EH (cell line): ENCODE data around the gene ALB.

Source experiments
- DNase-seq: peaks from one replicate; pipeline ENCODE4 v3.0.0-alpha.2; 2015; ENCODE audit warnings: low read depth

ALB gene

GRCh38 chr4:73409012-73409862 lies 5.2 kb downstream of the ALB start:
- DNase-seq = no peak

GRCh38 chr4:73409978-73410548 lies 6.0 kb downstream of the ALB start:
- no peak for DNase-seq

GRCh38 chr4:73410916-73411730 lies 7.0 kb downstream of the ALB start:
- DNase-seq = no peak

DNA sequence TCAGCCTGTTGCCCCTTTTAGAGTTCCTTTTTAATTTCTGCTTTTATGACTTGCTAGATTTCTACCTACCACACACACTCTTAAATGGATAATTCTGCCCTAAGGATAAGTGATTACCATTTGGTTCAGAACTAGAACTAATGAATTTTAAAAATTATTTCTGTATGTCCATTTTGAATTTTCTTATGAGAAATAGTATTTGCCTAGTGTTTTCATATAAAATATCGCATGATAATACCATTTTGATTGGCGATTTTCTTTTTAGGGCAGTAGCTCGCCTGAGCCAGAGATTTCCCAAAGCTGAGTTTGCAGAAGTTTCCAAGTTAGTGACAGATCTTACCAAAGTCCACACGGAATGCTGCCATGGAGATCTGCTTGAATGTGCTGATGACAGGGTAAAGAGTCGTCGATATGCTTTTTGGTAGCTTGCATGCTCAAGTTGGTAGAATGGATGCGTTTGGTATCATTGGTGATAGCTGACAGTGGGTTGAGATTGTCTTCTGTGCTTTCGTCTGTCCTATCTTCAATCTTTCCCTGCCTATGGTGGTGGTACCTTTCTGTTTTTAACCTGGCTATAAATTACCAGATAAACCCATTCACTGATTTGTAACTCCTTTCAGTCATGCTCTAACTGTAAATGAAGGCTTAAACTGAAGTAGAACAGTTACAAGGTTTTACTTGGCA lies 7.8 kb downstream of the ALB start:
- DNase-seq = no peak

DNA sequence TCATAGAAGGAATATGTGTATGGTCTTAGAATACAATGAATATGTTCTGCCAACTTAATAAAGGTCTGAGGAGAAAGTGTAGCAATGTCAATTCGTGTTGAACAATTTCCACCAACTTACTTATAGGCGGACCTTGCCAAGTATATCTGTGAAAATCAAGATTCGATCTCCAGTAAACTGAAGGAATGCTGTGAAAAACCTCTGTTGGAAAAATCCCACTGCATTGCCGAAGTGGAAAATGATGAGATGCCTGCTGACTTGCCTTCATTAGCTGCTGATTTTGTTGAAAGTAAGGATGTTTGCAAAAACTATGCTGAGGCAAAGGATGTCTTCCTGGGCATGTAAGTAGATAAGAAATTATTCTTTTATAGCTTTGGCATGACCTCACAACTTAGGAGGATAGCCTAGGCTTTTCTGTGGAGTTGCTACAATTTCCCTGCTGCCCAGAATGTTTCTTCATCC lies 9.2 kb downstream of the ALB start:
- DNase-seq = no peak

GRCh38 chr4:73414936-73415271 lies 10.8 kb downstream of the ALB start:
- DNase-seq = no peak

DNA sequence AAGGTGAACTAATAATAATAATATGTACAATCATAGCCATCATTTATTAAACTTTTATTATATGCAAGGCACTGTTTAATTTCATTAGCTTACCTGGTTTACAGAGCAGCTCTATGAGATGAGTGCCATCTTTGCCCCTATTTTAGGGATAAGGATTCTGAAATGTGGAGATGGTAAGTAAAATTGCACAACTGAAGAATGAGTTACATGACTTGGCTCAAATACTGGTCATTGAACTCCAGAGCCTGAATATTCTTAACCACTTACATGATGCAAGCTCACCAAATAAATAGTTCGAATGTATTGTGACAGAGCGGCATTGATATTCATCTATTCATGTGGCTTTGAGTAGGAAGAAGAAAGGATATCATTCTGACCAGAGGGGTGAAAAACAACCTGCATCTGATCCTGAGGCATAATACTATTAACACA lies 11.7 kb downstream of the ALB start:
- DNase-seq = no peak

- DNase-seq = no peak
Measured at GRCh38 chr4:73416423-73417087, 12.5 kb downstream of the ALB start.

- DNase-seq = no peak
Measured at GRCh38 chr4:73417342-73417741, 13.3 kb downstream of the ALB start.

DNA sequence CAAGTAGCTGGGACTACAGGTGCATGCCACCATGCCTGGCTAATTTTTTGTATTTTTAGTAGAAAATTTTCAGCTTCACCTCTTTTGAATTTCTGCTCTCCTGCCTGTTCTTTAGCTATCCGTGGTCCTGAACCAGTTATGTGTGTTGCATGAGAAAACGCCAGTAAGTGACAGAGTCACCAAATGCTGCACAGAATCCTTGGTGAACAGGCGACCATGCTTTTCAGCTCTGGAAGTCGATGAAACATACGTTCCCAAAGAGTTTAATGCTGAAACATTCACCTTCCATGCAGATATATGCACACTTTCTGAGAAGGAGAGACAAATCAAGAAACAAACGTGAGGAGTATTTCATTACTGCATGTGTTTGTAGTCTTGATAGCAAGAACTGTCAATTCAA lies 13.9 kb downstream of the ALB start:
- DNase-seq = peak; percentile 3

DNA sequence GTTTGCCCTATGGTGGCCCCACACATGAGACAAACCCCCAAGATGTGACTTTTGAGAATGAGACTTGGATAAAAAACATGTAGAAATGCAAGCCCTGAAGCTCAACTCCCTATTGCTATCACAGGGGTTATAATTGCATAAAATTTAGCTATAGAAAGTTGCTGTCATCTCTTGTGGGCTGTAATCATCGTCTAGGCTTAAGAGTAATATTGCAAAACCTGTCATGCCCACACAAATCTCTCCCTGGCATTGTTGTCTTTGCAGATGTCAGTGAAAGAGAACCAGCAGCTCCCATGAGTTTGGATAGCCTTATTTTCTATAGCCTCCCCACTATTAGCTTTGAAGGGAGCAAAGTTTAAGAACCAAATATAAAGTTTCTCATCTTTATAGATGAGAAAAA lies 14.6 kb downstream of the ALB start:
- DNase-seq = no peak

DNA sequence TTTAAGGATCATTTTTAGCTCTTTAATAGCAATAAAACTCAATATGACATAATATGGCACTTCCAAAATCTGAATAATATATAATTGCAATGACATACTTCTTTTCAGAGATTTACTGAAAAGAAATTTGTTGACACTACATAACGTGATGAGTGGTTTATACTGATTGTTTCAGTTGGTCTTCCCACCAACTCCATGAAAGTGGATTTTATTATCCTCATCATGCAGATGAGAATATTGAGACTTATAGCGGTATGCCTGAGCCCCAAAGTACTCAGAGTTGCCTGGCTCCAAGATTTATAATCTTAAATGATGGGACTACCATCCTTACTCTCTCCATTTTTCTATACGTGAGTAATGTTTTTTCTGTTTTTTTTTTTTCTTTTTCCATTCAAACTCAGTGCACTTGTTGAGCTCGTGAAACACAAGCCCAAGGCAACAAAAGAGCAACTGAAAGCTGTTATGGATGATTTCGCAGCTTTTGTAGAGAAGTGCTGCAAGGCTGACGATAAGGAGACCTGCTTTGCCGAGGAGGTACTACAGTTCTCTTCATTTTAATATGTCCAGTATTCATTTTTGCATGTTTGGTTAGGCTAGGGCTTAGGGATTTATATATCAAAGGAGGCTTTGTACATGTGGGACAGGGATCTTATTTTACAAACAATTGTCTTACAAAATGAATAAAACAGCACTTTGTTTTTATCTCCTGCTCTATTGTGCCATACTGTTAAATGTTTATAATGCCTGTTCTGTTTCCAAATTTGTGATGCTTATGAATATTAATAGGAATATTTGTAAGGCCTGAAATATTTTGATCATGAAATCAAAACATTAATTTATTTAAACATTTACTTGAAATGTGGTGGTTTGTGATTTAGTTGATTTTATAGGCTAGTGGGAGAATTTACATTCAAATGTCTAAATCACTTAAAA lies 15.3 kb downstream of the ALB start:
- DNase-seq = no peak

DNA sequence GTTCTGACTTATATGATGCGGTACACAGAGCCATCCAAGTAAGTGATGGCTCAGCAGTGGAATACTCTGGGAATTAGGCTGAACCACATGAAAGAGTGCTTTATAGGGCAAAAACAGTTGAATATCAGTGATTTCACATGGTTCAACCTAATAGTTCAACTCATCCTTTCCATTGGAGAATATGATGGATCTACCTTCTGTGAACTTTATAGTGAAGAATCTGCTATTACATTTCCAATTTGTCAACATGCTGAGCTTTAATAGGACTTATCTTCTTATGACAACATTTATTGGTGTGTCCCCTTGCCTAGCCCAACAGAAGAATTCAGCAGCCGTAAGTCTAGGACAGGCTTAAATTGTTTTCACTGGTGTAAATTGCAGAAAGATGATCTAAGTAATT lies 16.5 kb downstream of the ALB start:
- DNase-seq = no peak

GRCh38 chr4:73421708-73422457 lies 17.8 kb downstream of the ALB start:
- DNase-seq = no peak

GRCh38 chr4:73422458-73422752 lies 18.3 kb downstream of the ALB start:
- no peak for DNase-seq

DNA sequence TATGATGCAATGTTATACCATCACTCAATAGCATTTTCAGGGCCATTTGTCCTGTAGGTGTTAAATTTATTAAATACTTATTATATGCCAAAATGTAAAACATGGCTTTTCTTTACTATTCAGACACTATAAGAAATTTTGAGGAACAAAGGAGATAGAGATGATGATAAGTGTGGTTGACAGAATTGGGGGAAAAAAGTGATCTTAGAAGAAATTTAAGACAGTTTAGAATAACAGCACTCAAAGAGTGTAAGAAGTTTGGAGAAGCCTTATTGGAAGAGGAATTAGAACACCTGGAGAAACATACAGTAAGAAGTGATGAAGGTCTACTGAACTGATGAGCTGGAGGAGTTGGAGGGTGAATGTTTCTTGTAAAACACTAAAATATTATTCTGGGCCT lies 19.1 kb downstream of the ALB start:
- no peak for DNase-seq

DNA sequence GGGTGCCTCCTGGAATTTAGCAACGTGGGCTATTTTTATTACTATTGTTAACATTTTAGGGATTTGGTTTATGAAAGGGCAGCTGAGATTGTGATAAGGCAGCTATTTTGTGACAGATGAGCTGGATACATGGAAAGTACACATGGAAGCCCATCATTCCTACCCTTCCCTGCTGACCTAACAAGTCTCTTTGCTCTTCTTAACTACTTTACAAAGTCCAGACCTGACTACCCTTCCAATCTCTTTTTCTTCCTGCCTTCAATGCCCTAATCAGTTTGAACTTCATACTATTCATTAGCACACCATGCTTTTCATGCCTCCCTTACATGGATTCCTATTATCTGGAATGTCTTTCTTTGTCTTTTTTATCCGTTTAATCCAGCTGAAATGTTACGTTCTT lies 22.6 kb downstream of the ALB start:
- DNase-seq = no peak

- DNase-seq = no peak
Measured at GRCh38 chr4:73429118-73429517, 25.0 kb downstream of the ALB start.

GRCh38 chr4:73429826-73430587 lies 25.9 kb downstream of the ALB start:
- DNase-seq = no peak

DNA sequence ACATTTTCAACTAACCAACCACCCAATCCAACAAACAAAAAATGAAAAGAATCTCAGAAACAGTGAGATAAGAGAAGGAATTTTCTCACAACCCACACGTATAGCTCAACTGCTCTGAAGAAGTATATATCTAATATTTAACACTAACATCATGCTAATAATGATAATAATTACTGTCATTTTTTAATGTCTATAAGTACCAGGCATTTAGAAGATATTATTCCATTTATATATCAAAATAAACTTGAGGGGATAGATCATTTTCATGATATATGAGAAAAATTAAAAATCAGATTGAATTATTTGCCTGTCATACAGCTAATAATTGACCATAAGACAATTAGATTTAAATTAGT lies 27.7 kb downstream of the ALB start:
- DNase-seq = no peak
